Stimulated activated CD4-positive, alpha-beta T cell treated with anti-CD3 and anti-CD28 coated beads, Interleukin-1b, Interleukin-23, amount 100 ng/mL, for 48 hours (primary cell): ENCODE results near the gene BBX.
"Not testable (repeated sequence)": the region's sequence is repeated elsewhere in the genome, so short reads cannot be mapped to it uniquely, and the experiment has no call there.

Experiments used
- DNase-seq: peaks from one replicate; pipeline ENCODE4 v3.0.0-alpha.2; 2020

BBX gene

DNA sequence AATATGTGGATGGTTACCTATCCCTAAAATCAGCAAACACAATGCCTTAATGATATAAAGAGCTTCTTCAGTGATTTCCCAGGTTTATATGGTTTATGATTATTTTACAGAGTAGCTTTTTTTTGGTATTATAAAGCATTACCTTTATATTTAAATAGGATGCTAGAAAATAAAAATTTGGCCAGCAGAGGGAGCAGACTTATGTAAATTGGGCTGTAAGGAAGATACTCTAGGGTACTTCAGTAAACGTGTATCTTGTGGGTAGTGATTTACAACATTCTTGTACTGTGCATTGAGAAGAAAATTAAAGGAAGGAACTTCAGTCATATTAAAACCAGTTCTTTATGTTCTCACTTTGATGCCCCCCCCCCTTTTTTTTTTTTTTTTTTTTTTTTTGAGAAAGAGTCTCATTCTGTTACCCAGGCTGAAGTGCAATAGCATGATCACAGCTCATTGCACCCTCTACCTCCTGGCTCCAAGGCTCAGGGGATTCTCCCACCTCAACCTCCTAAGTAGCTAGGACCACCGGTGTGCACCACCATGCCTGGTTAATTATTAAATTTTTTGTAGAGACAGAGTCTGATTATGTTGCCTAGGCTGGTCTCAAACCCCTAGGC lies 167.9 kb downstream of the BBX start:
- DNase-seq, result no peak

DNA sequence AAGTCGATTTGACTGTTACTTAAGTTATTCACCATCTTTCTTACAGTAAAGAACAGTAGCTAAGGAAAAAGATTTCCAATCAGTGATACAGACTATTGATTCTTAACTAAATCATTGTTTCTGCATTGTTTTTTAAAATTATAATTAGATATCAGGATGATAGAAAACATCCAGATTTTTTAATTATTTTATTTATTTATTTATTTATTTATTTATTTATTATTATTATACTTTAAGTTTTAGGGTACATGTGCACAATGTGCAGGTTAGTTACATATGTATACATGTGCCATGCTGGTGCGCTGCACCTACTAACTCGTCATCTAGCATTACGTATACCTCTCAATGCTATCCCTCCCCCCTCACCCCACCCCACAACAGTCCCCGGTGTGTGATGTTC lies 169.2 kb downstream of the BBX start:
- not testable (repeated sequence) for DNase-seq

DNA sequence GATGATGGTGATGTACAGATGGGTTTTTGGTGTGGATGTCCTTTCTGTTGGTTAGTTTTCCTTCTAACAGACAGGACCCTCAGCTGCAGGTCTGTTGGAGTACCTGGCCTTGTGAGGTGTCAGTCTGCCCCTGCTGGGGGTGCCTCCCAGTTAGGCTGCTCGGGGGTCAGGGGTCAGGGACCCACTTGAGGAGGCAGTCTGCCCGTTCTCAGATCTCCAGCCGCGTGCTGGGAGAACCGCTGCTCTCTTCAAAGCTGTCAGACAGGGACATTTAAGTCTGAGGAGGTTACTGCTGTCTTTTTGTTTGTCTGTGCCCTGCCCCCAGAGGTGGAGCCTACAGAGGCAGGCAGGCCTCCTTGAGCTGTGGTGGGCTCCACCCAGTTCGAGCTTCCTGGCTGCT lies 174.6 kb downstream of the BBX start:
- DNase-seq, result not testable (repeated sequence)

DNA sequence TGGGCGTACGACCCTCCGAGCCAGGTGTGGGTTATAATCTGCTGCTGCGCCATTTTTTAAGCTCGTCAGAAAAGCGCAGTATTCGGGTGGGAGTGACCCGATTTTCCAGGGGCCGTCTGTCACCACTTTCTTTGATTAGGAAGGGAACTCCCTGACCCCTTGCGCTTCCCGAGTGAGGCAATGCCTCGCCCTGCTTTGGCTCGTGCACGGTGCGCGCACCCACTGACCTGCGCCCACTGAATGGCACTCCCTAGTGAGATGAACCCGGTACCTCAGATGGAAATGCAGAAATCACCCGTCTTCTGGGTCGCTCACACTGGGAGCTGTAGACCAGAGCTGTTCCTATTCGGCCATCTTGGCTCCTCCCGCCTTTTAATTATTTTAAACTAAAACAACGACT lies 175.1 kb downstream of the BBX start:
- DNase-seq, result not testable (repeated sequence)

DNA sequence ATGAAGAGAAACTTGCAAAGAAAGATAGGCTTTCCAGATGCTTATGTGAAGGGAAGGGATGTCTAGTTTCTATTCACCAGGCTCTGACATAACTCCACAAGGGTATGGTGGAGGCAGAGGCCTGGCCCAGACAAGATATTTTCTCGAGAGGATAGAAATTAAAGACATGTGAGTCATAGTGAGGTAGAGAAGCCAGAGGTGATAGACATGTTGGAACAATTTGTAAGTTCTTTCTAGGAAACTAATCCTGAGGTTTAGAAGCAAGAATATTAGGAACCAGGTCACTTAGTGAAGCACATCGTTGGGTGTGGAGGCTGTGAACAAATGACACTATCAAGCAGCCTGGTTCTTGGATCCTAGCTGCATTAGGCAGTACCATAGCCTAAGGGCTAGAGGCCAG lies 176.9 kb downstream of the BBX start:
- DNase-seq, result no peak

DNA sequence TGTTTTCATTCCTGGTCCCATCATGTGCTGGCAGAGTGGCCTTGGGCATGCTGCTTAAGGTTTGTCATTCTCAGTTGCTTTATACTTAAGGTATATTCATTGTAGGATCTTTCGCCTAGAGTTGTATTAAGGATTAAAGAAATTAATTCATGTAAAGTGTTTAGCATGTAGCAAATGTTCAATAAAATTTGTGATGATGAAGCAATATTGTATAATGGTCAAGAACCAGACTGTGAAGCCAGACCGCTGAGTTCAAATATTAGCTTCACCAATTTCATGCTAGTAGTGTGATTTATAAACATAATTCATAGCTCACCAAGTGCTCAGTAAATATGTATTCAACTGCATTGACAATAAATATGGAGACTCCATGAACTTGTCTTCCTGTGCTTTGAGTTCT lies 178.5 kb downstream of the BBX start:
- DNase-seq, result no peak

DNA sequence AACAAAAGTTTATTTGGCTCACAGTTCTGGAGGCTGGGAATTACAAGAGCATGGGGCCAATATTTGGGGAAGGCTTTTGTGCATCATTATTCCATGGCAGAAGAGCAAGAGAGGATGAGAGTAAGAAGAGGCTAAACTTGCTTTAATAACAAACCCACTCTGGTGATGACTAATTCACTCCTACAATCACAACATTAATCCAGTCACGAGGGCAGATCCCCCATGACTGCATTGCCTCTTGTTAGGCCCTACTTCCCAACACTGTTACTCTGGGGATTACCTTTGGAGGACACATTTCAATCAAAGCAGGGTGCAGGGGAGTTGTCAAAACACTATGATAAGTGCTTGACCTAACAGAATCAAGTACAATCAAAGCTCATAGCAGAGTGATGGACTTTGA lies 181.7 kb downstream of the BBX start:
- DNase-seq, result no peak

DNA sequence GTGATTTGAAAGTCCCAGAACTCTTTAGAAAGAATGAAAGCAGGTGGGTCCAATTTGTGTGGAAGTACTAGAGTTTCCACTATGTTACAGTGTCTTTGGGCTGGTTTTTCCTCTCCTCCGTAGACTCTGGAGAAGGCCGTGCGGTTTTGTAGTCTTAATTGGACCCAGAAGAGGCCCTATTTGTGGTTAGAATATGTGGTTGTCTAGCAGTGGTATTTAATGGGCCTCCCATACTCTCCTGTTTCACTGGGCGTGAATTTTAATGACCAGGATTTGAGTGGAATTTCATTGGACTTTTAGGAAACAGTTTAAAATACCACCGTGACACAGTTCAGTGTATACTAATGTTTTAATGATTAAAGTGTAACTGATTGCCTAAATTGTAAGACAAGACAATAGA lies 182.3 kb downstream of the BBX start:
- DNase-seq, result no peak

DNA sequence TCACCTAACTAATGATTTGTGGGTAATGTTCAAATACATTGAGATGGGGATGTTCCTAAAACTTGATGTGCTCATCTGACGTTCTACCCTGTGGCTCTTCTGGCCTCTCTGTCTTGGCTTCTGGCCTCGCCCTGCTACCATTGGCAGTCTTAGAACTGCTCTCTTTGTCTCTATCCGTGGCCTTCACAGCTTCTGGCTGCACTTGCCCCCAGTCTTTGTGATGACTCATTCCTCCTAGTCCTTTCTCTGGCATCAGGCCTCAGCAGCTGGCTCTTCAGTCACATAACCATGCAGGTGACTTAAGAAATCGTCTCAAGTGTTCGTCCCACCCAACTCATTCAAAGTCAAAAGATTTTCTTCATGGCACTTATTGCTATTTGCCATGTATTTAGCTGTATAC lies 188.1 kb downstream of the BBX start:
- DNase-seq, result no peak

DNA sequence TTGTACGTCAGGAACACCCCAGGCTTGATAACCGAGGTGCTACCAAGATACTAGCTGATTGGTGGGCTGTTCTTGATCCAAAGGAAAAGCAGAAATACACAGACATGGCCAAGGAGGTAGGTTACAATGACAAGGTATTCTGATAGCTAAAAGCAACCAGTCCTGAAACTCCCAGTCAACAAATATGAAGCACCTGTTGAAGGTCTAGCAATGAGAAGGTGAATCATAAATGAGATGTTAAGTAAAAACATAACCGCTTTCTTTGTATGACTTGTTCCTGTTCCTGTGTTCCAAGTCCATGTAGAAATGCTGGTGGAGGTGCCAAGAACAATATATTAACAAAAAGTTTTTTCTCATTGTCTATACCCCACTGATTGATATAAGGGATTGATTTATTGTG lies 194.0 kb downstream of the BBX start:
- DNase-seq, result no peak

DNA sequence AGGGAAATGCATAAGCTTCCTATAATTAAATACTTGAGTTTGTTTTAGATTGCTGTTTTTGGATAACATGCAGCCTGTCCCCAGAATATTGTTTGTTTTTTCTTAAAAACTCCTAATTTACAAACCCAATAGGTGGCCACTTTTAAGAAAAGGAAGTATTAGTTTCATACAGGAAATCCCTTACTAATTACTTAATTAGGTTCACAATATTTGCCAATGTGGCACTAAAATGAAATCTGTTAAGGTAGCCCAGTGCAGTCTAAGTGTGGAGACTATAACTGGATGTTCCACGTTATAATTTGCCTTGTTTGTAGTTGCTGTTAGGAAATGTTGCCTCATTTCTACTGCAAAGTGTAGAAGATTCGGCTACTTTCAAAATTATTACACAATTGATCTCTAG lies 195.8 kb downstream of the BBX start:
- DNase-seq, result no peak

DNA sequence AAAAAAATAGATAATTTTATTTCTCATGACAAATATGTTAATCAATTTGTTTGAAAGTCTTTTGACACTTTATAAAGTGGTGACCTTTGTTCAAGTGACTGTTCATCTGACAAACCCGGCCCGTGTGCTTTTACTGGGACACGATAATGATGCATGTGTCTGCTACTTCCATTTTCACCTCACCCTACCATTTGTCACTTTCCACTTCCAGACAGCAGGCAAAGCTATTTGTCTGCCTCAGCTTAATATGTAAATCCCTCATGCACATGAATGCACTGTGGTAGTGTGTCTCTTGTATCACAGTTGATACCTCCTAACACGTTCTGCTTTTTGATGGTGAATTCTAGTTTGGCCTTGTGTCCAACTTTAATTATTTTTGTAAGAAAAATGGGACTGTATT lies 204.3 kb downstream of the BBX start:
- DNase-seq, result no peak

DNA sequence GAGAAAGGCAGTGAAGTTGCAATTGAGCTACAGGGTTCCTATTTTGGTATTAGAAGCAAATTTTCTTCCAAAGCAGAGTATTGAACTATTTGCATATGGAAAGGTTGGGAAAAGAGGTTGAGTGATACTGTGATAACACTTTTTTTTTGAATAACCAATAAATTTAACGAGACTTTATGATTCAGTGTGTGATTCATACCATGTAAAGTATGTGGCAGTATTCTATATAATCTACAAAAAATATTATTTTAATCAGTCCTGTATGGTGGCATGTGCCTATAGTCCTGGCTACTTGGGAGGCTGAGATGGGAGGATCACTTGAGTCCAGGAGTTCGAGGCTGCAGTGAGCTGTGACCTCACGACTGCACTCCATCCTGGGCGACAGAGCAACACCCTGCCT lies 206.9 kb downstream of the BBX start:
- DNase-seq, result no peak

DNA sequence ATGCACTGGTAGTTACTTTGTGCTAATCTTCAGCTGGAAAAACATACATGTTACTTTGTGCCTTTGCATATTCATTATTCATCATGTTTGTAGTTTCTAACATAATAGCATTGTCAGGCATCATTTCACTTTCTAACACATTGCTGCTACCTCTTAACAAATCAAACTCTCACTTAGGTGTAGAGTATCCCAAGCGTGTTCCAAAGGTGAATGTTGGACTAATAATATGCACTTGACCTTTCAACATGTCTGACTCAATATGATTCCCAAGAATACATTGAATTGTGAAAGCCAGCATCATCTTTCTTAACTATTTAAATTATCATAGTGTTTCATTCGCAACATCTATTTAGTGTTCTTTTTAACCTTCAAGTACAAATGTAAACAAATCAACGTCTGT lies 211.6 kb downstream of the BBX start:
- no peak for DNase-seq

DNA sequence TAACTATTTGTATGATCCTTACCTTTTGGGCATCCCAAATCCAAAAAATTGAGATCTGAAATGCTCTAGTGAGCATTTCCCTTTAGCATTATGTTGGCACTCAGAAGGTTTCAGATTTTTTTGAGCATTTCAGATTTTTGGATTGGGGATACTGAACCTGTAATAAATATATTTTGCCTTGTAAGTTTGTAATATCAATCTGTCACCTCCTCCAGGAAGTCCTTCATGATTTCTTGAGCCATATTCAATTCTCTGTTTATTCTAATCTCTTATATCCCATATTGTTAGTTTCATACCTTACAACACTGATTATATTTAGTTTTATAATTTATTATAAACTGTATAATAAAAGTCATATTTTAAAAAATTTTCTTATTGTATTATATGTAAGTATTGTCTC lies 215.2 kb downstream of the BBX start:
- DNase-seq, result no peak

DNA sequence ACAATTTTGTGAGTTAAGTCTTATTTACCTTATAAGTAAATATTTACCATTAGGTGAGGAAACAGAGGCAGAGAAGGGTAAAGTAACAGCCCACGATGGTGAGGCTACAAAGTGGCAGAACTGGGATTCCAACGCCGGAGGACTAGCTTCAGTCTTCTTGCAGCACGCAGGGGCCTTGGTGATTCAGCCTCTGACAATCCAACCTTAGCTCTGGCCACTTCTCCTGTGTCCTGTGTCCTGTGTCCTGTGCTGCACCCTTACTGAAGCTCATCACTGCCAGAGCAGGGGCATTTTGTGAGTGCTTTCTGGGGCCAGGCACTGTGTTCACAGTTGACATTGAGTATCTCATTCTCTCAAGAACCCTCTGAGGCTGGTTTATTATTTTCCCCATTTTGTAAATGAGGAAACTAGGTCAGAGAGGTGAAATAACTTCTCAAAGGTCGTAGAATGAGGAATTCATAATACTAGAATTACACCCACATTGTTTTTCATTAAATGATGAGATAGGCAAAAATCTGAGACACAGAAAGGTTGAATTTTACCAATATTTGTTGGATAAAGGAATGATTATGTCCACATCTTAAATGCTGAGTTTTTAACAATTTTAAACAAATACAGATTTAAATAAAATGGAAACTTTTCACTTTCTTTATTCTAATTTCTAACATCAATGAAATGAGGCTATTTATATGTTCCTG lies 215.9 kb downstream of the BBX start:
- DNase-seq, result no peak

DNA sequence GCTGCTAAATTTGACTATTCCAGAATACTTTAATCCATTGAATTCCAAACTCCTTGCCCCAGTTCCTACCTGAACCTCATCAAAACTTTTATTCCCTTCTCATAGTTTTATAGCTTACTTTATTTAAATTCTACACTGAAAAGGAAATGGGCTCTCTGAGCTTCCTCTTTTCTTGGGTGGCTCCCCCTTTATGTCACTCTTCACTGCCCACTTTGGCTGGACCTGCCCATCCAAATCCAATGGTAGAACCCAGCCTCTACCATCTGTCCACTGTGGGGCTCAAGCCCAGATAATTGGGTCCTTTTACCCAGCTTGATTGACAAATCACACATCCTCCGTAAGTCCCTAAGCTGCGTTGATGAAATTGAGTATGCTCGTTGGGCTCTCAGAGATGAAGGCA lies 216.5 kb downstream of the BBX start:
- DNase-seq, result no peak

DNA sequence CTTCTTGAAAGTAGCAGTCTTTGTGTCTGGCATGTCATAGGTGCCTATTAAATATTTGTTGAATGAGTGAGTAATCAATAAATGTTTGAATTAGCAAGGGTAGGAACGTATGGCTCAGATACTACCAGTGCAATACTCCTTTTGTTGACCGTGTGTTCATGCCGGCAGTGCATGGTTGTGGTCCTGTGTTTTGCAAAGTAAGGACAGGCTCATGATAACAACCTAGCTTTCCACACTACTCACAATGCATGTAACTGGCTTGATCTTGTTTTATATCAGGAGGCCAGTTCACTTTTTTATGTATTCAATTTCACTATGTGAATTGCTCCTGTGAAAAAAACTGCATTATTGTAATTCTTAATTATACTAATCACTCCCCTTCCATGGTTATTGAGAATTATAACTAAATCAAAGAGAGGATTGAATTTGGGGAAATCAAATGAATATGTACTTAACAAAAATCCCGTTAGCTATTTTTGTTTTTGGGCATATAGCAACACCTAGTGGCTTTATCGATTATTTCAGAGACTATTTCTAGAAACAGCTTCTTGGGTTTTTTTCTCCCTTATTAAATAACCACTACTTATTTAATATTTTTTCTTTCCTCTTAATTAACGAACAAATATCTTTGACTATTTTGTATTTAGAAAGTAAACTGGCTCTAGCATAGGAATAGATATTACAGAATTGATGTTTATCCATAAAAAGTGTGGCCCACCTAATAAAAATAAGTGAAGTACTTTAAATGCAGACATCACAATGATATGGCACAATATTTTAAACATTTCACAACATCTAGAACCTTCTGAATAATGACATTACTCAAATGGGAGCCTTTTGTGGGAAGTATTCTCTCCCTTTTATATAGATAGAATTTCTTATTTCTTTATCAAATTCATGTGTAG lies 218.5 kb downstream of the BBX start:
- DNase-seq, result no peak

DNA sequence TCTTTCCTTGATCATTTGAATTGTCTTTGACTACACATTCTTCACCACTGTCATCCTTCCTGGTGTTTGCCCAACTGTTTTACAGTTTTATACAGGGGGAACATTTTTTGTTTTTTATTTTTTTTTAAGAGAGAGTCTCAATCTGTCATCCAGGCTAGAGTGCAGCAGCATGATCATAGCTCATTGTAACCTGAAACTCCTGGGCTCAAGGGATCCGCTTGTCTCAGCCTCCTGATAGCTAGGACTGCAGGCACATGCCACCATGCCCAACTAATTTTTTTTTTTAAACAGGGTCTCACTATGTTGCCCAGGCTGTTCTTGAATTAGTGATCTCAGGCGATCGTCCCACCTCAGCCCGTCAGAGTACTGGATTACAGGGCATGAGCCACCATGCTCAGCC lies 222.6 kb downstream of the BBX start:
- no peak for DNase-seq

DNA sequence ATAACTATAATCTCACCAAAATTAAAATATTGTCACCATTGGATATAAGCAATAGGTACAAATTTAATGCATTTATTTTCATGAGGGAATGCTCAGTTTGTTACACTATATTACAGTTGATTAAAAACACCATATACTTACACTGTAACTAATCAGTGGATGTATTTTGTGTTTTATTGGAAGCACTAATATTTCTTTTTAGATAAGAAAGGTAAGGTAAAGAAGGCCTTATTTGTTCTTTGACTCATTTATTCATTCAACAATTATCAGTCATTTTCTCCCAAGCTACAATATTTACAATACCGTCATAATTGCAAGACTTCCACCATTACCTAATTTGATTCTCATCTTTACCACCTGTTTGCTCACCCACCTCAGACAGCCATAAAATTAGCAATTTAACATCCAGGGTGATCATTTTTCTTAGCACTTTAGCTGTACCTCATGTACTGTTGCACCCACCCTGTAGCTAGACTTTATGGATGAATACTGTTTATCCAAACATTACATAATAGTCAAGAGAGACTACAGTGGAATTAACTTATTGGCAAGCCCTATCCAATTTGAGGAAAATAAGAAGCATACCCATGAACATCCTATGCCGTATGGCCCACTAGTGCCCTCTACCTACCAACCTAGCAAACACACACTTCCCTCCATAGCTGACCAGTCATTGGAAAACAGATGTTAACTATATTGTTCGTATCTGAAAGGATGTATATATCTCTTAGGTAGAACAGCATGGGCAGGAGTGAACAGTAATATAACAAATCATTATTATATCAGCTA lies 229.6 kb downstream of the BBX start:
- DNase-seq, result no peak

DNA sequence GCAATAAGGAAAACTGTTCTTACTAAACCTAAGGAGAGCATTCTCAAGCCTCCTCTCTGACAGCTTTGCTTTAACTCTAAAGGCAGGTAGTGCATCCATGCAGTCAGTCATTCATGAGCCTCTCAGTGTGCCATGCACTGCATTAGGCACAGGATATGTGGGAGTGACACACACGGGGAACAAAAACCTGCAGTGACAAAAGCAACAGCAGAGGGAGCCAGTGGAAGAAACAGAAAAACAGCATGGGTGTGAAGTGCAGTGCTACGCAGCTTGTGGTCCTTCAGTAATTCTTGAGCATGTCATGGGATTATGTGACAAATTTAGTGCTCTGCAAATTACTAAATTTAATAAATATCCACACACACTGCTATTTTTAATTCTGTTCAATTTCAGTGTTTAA lies 230.7 kb downstream of the BBX start:
- DNase-seq, result peak; percentile 15

DNA sequence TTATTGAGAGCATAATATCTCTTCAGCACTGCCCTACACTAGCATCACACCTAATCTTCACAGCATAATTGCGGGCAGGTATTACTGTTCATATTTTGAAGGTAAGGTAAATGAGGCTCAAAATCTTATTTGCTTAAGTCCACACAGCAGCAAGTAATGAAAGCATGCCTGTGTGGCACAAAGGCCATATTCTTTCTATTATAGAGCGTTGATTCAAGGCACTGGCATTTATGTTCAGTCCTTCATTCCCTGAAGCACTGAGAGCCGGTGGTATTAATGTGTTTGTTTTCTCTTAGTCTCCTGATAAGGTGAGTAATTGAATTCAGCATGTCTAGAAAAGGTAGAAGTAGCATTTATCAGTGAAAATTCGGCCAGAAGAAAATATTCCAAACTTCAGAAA lies 231.2 kb downstream of the BBX start:
- no peak for DNase-seq

DNA sequence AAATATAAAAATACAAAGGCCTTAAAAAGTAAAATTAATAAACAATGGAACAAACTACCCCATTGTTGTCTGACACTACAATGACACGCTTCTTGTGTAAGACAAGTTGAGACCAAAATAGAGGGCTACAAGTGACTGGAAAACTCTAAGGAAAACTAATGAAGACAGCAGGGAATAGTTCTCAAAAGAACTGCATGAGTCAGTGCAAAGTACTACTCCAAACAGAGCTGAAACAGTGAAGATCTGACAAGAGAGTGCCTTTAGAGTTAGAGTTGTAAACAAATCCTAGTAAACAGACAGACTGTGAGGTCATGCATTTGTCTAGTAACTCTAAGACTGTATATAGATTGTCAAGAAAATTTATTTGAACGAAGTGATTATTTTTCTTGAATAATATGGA lies 233.9 kb downstream of the BBX start:
- no peak for DNase-seq
